Skin epidermis (tissue), 12 donors: ENCODE measurements around the gene COL15A1.

ENCODE experiments used
- H3K27ac ChIP-seq, 21 experiments: fragments of 200-600 bp; sonication (generic) in 11 of 21; one replicate each; pipeline ENCODE4 v1.5.0; 2020; ENCODE audit warnings: mild to moderate bottlenecking in 3 of 21, inconsistent platforms in 2 of 21, moderate library complexity in 2 of 21
- H3K4me3 ChIP-seq, 7 experiments: fragments of 200-600 bp; sonication (generic) in 2 of 7; one replicate each; pipeline ENCODE4 v1.5.0; 2020; ENCODE audit warnings: inconsistent platforms in 2 of 7, mild to moderate bottlenecking in 2 of 7, moderate library complexity in 1 of 7

The COL15A1 gene

DNA sequence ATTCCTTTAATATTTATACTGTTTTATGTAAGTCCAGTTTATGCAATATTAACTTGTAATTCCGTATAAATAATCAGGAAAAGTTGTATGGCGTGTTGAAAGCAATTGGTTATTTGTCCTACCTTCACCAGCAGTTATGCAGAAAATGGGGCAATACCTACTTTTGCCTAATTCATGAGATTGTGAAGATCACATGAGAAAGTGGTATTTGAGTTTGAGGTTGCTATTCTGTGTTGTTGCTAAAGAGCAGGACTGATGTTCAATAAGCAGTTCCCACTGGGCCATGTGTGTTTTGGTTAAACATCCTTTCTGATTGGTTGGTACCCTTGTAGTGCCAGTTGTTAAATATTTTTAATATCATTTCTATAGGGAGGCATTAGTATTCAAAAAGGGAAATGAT is 164.4 kb downstream of the COL15A1 start:
- Histone ChIP-seq H3K27ac (peak overlapping the region in 9 of 21 experiments; percentile 6 to 95 (median 29)), H3K4me3 (no peak overlapping the region)

DNA sequence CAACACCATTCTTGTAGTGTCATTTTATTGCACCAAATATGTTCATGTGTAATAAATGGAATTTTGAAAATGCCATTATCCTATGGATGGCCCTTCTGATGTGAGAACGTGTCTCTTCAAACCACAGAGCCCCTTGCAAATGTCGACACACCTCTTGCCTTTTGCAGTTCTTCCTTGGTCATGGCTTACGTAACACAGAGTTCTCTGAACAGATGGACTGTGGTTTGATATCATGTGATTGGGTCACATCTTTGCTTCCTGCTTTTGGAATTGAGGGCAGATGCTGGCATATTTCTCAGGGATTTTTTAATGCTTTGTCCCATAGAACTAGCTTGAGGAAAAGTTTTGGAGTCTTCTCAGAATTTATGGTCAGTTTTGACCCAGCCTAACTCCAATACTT is 165.8 kb downstream of the COL15A1 start:
- Histone ChIP-seq H3K27ac (peak overlapping the region in 5 of 21 experiments; percentile 3 to 49 (median 33)), H3K4me3 (no peak overlapping the region)

DNA sequence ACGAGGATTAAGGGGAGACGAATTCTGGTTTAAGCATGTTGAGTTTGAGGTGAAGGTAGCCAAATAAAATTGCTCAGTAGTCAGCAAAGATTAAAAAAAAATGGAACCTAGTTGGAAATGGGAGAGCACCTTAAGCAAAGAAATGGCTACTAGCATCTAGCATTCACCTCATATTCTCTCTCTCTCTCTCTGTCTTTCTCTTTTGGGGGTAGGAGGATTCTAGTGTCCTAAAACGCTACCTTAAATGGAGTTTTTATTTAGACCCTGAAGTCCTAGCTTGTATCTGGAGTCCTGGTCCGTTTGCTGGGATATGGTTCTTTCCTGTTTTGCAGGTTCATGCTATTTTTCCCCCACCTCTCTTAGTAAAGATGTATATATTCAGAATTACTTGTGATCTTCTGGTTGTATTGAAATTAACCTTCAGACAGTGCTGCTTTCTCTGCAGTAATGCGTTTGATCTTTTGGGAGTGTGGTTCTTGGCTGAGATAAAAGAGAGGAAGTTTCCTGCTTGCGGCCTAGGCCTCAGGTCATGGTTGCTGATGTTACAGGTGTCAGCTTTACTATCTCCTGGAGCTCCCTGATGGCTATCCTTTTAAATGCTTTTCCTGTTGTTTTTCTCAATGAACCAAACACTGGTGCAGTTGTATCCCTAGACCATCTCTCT is 169.2 kb downstream of the COL15A1 start:
- H3K27ac ChIP-seq = peak overlapping the region in 3 of 21 experiments; percentile 7 to 32 (median 10)
- no peak overlapping the region for H3K4me3 ChIP-seq

DNA sequence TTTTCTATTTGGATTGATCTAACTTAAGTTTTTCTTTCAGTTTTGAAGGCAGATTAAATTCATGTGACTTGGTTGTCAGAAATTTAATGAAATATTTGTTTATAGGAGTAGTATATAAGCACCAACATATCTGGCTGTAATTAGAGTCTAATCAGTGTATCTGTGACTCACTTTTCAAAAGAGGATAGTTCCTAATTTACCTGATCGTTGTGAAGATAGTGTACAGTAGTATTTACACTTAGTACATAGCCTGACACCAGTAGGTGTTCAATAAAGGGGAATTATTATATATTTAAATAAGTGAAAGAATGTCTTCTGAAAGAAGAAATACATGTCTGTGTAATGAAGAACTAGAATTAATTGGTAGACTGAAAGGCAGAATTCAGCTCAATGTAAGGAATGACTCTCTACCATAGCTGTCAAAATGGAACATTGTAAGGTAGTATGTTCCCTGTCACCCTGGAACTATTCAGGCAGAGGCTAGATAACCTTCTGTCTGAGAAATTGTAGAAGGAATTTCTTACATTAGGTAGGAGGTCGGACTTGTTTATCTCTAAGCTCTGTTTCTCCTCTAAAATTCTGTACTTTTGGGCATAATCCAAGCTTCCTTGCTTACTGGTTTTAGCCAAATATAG is 169.8 kb downstream of the COL15A1 start:
- no peak overlapping the region for H3K4me3 ChIP-seq
- peak overlapping the region in 3 of 21 experiments; percentile 7 to 35 (median 32) for H3K27ac ChIP-seq

DNA sequence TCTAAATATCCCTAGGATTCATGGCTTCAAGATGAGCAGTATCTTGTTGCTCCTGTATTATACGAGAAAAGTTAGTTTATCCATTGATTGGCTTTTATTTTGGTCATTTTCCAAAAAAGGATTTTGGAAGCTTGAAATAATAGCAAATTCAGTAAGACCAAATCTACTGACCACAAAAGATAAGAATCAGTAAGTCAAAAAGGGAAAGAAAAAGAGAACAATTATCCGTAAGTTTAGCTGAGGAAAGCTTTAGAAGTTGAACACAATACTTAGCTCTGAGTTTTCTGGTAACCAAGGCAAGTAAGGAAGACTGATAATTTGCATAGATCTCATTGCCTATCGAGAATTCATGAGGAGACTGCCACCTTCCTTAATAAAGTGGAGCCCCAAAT is 170.3 kb downstream of the COL15A1 start:
- Histone ChIP-seq H3K4me3 (no peak overlapping the region), H3K27ac (peak overlapping the region in 2 of 21 experiments; percentile 32 to 35)

DNA sequence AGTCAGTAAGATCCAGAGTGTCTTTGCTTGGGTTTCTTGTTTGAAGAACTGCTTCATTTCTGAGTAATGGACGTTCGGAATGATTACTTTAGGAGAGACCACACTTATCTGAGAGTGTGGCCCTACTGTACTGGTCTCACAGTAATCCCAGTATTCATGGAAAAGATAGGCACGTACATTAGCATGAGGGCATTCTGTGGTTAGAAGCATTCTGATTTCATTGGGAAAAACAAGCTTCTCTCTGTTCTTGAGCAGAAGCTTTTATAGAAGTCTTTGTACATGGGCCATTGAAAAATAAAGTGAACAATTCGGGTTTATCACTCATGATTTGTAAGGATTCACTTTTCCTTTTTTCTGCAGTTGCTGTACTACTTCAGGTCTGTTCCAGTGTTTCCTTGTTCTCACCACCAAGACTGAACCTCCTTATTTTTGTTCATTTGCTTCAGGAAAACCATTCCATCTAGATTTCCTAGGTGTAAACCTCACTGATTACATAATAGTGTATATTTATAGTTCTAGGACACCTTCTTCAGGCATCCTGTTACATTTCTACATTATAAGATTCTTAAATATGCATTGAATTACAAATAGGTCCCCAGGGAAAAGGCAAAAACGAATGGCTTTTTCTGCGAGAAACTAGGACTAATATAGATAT is 171.3 kb downstream of the COL15A1 start:
- H3K27ac ChIP-seq = no peak overlapping the region
- no peak overlapping the region for H3K4me3 ChIP-seq

DNA sequence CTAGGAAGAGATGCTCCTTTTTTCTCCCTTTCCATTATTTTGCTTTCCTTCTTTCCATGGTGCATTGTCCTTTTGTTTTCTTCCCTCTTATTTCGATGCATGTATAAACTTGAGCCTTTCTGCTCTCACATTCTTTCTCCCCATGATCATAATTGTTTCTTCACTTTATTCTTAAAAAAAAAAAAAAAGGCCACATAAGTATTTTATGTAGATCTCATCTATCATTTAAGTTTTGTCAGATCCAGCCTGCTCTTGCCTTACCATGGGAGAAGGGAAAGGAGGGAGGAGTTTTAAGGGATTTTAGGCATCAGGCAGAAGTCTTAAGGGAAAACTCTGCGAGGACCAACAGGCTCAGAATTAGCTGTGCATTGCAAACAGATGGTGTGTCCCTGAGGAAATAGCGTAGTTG is 172.3 kb downstream of the COL15A1 start:
- Histone ChIP-seq H3K4me3 (no peak overlapping the region), H3K27ac (no peak overlapping the region)

DNA sequence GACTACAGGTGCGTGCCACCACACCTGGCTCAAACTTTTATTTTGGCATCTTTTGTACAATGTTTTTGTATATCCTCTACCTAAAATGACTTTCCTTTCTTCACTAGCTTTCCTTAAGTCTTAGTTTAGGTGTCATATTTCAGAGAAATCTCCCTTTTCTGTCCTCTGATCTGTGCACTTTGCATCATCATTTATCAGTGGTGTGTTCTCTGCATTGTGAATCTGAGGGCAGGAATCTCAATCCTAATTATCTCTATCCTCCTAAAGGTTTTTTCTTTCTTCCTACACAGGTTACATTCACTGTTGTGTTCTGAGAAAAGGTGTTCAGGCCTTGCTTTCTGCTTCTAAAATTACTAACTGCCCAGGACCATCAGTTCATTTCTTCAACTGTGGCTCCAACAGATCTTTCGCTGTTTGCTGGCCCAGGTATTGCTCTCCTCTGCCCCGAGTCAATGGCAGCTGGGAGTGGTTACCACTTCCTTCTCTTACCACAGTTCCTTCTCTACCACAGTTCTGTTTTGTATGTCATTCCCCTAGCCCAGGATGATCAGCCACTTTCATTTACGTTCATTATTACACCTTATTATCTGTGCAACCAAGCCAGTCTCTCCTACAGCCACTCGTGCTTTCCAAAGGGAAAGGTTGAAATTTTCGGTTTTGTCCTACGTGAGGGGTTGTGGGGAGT is 175.2 kb downstream of the COL15A1 start:
- H3K27ac ChIP-seq = peak overlapping the region in 6 of 21 experiments; percentile 4 to 47 (median 17)
- no peak overlapping the region for H3K4me3 ChIP-seq

DNA sequence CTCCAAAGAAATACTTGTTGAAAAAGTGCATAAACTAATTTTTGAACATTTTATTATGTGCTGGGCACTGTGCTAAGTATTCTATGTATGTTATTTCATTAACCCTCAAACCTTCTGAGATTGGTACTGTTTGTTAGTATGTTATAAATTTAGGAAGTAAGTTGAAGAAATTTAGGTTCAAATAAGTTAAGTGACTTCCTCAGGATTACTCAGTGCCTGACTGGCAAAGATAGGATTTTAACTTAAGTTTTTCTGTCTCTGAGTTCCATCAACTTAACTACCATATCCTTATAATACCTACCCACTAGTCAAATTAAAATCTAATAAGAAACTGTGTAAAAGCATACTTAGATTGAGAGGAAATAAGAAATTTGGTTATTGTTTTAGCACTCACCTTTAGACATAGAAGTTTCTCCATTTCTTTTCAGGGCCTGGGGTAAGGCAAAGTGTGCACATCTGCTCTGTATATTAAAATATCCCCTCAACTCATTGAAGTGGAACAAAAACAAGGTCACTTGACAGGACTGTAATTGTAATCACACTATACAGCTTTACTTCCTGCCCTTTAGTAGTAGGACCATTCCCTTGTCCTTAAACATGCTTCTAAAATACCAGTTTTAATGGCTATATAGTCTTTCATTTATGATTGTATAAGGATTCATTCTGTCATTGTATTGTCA is 176.4 kb downstream of the COL15A1 start:
- Histone ChIP-seq H3K27ac (peak overlapping the region in 1 of 21 experiments; percentile 12), H3K4me3 (no peak overlapping the region)
